HepG2 (cell line): ENCODE results near the gene CLP1. TPM values are rescaled to one million over a fixed set of nuclear protein-coding genes. Genes with fewer than 3 reads are reported as not detected.

Source experiments
- ATAC-seq: fragments of 200-7000 bp; cut with Tn5 transposase; 3 replicates; pipeline ENCODE4 v1.9.1; 2020; ENCODE audit warnings: mild to moderate bottlenecking, moderate library complexity
- BruUV-seq: library from RNA; stranded (reverse); fragments of 400-500 nt; replicated peaks from 2 replicates; lab custom pipeline; 2021; lab: Mats Ljungman, UMichigan
- CTCF ChIA-PET: fragments of 300-600 bp; formaldehyde crosslinking; extraction: SDS; loops from one replicate; lab custom pipeline; 2021; ENCODE audit warnings: low total read pairs, inconsistent platforms, low intra/inter-chr PET ratio; lab: Yijun Ruan, JAX
- POLR2A ChIA-PET: fragments of 350-600 bp; sonication (Branson Sonifier 250); formaldehyde crosslinking; loops from one replicate; lab custom pipeline; 2020; ENCODE audit warnings: antibody characterized with exemption, inconsistent platforms; lab: Yijun Ruan, JAX
- DNase-seq: peaks from one replicate; pipeline ENCODE4 v3.0.0-alpha.2; 2015; ENCODE audit warnings: low spot score
- FAIRE-seq: peaks from 3 replicates; lab custom pipeline; 2011; peaks lifted over from hg19 to GRCh38; lab: Jason Lieb, UNC
- H2AFZ ChIP-seq: one replicate; pipeline ENCODE4 v1.6.1; 2011; ENCODE audit warnings: low read length, inconsistent platforms
- H3K27ac ChIP-seq: fragments of 300-600 bp; 3 replicates; pipeline ENCODE4 v1.8.0; 2011; ENCODE audit warnings: mixed run types, mild to moderate bottlenecking, mixed read lengths, low read length, inconsistent platforms; ENCODE audit not compliant: insufficient read depth; ENCODE audit errors: extremely low read length
- H3K27me3 ChIP-seq, 2 experiments: fragments of 200-600 bp in 1 of 2; 2 replicates in 1 of 2; 3 replicates in 1 of 2; pipeline versions ENCODE4 v1.6.0 to v1.8.0; 2011; ENCODE audit warnings: low read length in 2 of 2, mild to moderate bottlenecking in 2 of 2, moderate library complexity in 2 of 2, inconsistent platforms in 1 of 2; ENCODE audit not compliant: insufficient read depth in 2 of 2, control insufficient read depth in 1 of 2
- H3K36me3 ChIP-seq, 2 experiments: fragments of 200-600 bp in 1 of 2; replicated peaks in 1 of 2; 2 replicates in 1 of 2; 3 replicates in 1 of 2; pipeline versions ENCODE4 v1.5.1 to v1.8.0; 2011; ENCODE audit warnings: low read length in 2 of 2, inconsistent platforms in 1 of 2; ENCODE audit not compliant: insufficient read depth in 2 of 2, control insufficient read depth in 1 of 2
- H3K4me1 ChIP-seq: 2 replicates; pipeline ENCODE4 v1.5.1; 2012; ENCODE audit warnings: low read length, inconsistent platforms; ENCODE audit not compliant: insufficient read depth
- H3K4me2 ChIP-seq: 2 replicates; pipeline ENCODE4 v1.6.0; 2011; ENCODE audit warnings: low read depth, low read length, inconsistent platforms
- H3K4me3 ChIP-seq, 3 experiments: fragments of 200-600 bp in 1 of 3; sonication (generic), shearing (Covaris generic) in 1 of 3; replicated peaks in 1 of 3; 2 replicates each; pipeline ENCODE4 v1.5.1; 2011 to 2016; ENCODE audit warnings: low read length in 3 of 3, inconsistent platforms in 2 of 3, low read depth in 2 of 3, mild to moderate bottlenecking in 2 of 3, control low read depth in 1 of 3, mixed read lengths in 1 of 3; ENCODE audit not compliant: insufficient read depth in 1 of 3
- H3K79me2 ChIP-seq: one replicate; pipeline ENCODE4 v1.6.1; 2011; ENCODE audit warnings: low read length, inconsistent platforms; ENCODE audit not compliant: insufficient read depth
- H3K9ac ChIP-seq: 2 replicates; pipeline ENCODE4 v1.6.0; 2011; ENCODE audit warnings: mild to moderate bottlenecking, low read depth, low read length, inconsistent platforms; ENCODE audit not compliant: insufficient read depth
- H3K9me3 ChIP-seq: 2 replicates; pipeline ENCODE4 v1.5.1; 2012; ENCODE audit warnings: mild to moderate bottlenecking, low read length
- H4K20me1 ChIP-seq: 2 replicates; pipeline ENCODE4 v1.6.0; 2011; ENCODE audit warnings: inconsistent platforms, mild to moderate bottlenecking, low read length, moderate library complexity; ENCODE audit not compliant: insufficient read depth
- CENPX ChIP-seq: sonication (generic); formaldehyde crosslinking; IDR thresholded peaks from 2 replicates; pipeline ENCODE4 v1.9.0; 2021; ENCODE audit warnings: mild to moderate bottlenecking, missing genetic modification reagents, moderate library complexity
- CHD2 ChIP-seq: IDR thresholded peaks from 2 replicates; pipeline ENCODE4 v1.6.1; 2011; ENCODE audit warnings: low read depth, low read length, improper control_type of control experiment
- ELF4 ChIP-seq: sonication (generic); formaldehyde crosslinking; IDR thresholded peaks from 2 replicates; pipeline ENCODE4 v1.5.0; 2020; ENCODE audit warnings: missing genetic modification reagents, mild to moderate bottlenecking, moderate library complexity, borderline replicate concordance
- ISL2 ChIP-seq: sonication (generic); formaldehyde crosslinking; IDR thresholded peaks from 2 replicates; pipeline ENCODE4 v1.5.0; 2020; ENCODE audit warnings: missing genetic modification reagents
- JDP2 ChIP-seq: sonication (generic); formaldehyde crosslinking; IDR thresholded peaks from 2 replicates; pipeline ENCODE4 v1.8.1; 2022; ENCODE audit warnings: missing genetic modification reagents, borderline replicate concordance
- MYC ChIP-seq: sonication (generic); formaldehyde crosslinking; IDR thresholded peaks from 2 replicates; pipeline ENCODE4 v1.9.0; 2021; ENCODE audit warnings: missing genetic modification reagents, borderline replicate concordance
- NKX3-1 ChIP-seq: sonication (generic); formaldehyde crosslinking; IDR thresholded peaks from 2 replicates; pipeline ENCODE4 v1.5.0; 2020; ENCODE audit warnings: missing genetic modification reagents
- NR1H2 ChIP-seq: sonication (generic); formaldehyde crosslinking; IDR thresholded peaks from 2 replicates; pipeline ENCODE4 v1.8.1; 2022; ENCODE audit warnings: low read depth, missing genetic modification reagents, borderline replicate concordance
- TAF1 ChIP-seq: sonication (generic); formaldehyde crosslinking; IDR thresholded peaks from 2 replicates; pipeline ENCODE4 v1.4.0; 2020; ENCODE audit warnings: missing genetic modification reagents
- WIZ ChIP-seq: sonication (generic); formaldehyde crosslinking; IDR thresholded peaks from 2 replicates; pipeline ENCODE4 v1.5.1; 2020; ENCODE audit warnings: mild to moderate bottlenecking, missing genetic modification reagents
- ZNF235 ChIP-seq: sonication (generic); formaldehyde crosslinking; IDR thresholded peaks from 2 replicates; pipeline ENCODE4 v1.8.1; 2023; ENCODE audit warnings: mild to moderate bottlenecking, missing genetic modification reagents, borderline replicate concordance
- ZNF337 ChIP-seq: sonication (generic); formaldehyde crosslinking; IDR thresholded peaks from 2 replicates; pipeline ENCODE4 v1.5.1; 2020; ENCODE audit warnings: missing genetic modification reagents, low read depth, mild to moderate bottlenecking, borderline replicate concordance
- ZSCAN20 ChIP-seq: sonication (generic); formaldehyde crosslinking; IDR thresholded peaks from 2 replicates; pipeline ENCODE4 v1.4.0; 2020; ENCODE audit warnings: missing genetic modification reagents, mild to moderate bottlenecking, borderline replicate concordance
- ZSCAN31 ChIP-seq: sonication (generic); formaldehyde crosslinking; IDR thresholded peaks from 2 replicates; pipeline ENCODE4 v1.5.0; 2020; ENCODE audit warnings: low read depth, mild to moderate bottlenecking, missing genetic modification reagents
- WGBS: methylation state at CpG from one replicate; pipeline ENCODE4 v1.1.6; 2017; ENCODE audit warnings: low lambda C conversion rate; 5-methylcytosine and 5-hydroxymethylcytosine counted together
- in situ Hi-C: cut with HindIII; loops from 2 replicates; pipeline ENCODE4 v1.10.0; 2017; ENCODE audit warnings: low pct_unique_long_range_greater_than_20kb; ENCODE audit not compliant: extremely low pct_ligation_motif_present
- intact Hi-C: fragments of 100-400 bp; cut with micrococcal nuclease; formaldehyde crosslinking; loops from one replicate; pipeline ENCODE4 v1.10.0; 2022; ENCODE audit not compliant: unreplicated experiment
- polyA plus RNA-seq, 8 experiments: library from polyadenylated mRNA; depleted of rRNA in 3 of 8; stranded (reverse) in 7 of 8; unstranded in 1 of 8; fragments of >200 nt; fragmentation: Illumina TruSeq in 4 of 8; extraction: Trizol in 4 of 8; gene quantifications; 2 replicates each; pipeline versions ENCODE4 v1.2.1 to v1.2.3, GENCODE V29; 2011 to 2016; ENCODE audit warnings: low read depth in 4 of 8, missing spikeins in 1 of 8, mixed read lengths in 1 of 8; ENCODE audit not compliant: insufficient read depth in 1 of 8
- total RNA-seq, 5 experiments: library from RNA; depleted of rRNA; stranded (reverse); fragments of >200 nt; fragmentation: Illumina TruSeq; extraction: Trizol; gene quantifications; 2 replicates each; pipeline ENCODE4 v1.2.3, GENCODE V29; 2016; ENCODE audit warnings: low read depth in 1 of 5

CLP1 gene
- total and polyA plus RNA-seq, 2 of the 13 experiments (the other 11 are each of a cell fraction or from before 2014, with no cell fraction given): 14.6 to 24.8 TPM

- H3K4me3 ChIP-seq: no peak overlapping the region
- CTCF ChIA-PET: no interaction called here
- no peak overlapping the region for H2AFZ ChIP-seq
- no peak overlapping the region for H3K9ac ChIP-seq
- peaks cover 11 to 22% of the 10 kb centered on the region in 2 experiments for H3K36me3 ChIP-seq
- WGBS: 88% methylated on average over 9 of the region's 9 CpGs
- no peaks in the 10 kb centered on the region for H4K20me1 ChIP-seq
- peaks cover 8% of the 10 kb centered on the region for H3K4me1 ChIP-seq
- DNase-seq: no peak
- POLR2A ChIA-PET: no interaction called here
- ATAC-seq: no peak
- in situ Hi-C loops: loop anchor here (25.0 kb wide), 2 partner anchors 623 to 848 kb away; partner anchors contain the start of gene OR5B21
- TF ChIP-seq NR1H2 (CRISPR knock-in tag) (no peak), WIZ (CRISPR knock-in tag) (no peak), ZNF337 (CRISPR knock-in tag) (no peak), NKX3-1 (CRISPR knock-in tag) (no peak), ZNF235 (CRISPR knock-in tag) (no peak)
- H3K79me2 ChIP-seq: peaks cover 14% of the 10 kb centered on the region
- no peaks in the 10 kb centered on the region; a peak in 1 of 5 replicates for H3K27me3 ChIP-seq
- intact Hi-C loops: loop anchor here (10.0 kb wide), 1 partner anchor 141 kb away; no protein-coding TSS in a partner anchor
- no peak for FAIRE-seq
- H3K9me3 ChIP-seq: no peaks in the 10 kb centered on the region
- no peak overlapping the region for H3K4me2 ChIP-seq
- no TSS peak for BruUV-seq
- no peak overlapping the region for H3K27ac ChIP-seq
Observed at GRCh38 chr11:57663975-57664374, 6.4 kb downstream of the CLP1 start.

GRCh38 chr11:57667117-57667735, 9.7 kb downstream of the CLP1 start:
- DNase-seq (peak; percentile 96), FAIRE-seq (peak; percentile 81), ATAC-seq (peak; percentile 77)
- POLR2A ChIA-PET: interaction anchor here (0.7 to 1.8 kb wide), 5 partner anchors 10 to 329 kb away, joined by 3 to 7 read pairs (median 4); partner anchors contain the start of genes CLP1, MED19 and TMX2
- Histone ChIP-seq H3K9me3 (no peaks in the 10 kb centered on the region), H3K4me2 (peak overlapping the region; percentile 90), H3K4me3 (peak overlapping the region; percentile 70 to 88 (median 81)), H3K36me3 (peaks cover 3 to 8% of the 10 kb centered on the region in 2 experiments; a peak in 4 of 5 replicates), H3K27ac (peak overlapping the region; percentile 98), H3K9ac (peak overlapping the region; percentile 98), H3K27me3 (no peaks in the 10 kb centered on the region; a peak in 1 of 5 replicates), H2AFZ (peak overlapping the region; percentile 99), H3K4me1 (peaks cover 35% of the 10 kb centered on the region), H3K79me2 (peaks cover 39% of the 10 kb centered on the region), H4K20me1 (no peaks in the 10 kb centered on the region)
- BruUV-seq: TSS peak; percentile 90
- in situ Hi-C loops: loop anchor here (25.0 kb wide), 2 partner anchors 620 to 845 kb away; partner anchors contain the start of gene OR5B21
- intact Hi-C loops: loop anchor here (1.0 to 10.0 kb wide), 3 partner anchors 45 to 225 kb away; partner anchors contain the start of genes MED19 and TMX2
- CTCF ChIA-PET: no interaction called here
- 1% methylated on average over 27 of the region's 29 CpGs for WGBS
- TF ChIP-seq MYC (CRISPR knock-in tag) (0 out of 2 replicates have a peak, but pooled peaks have one; percentile 59), ELF4 (CRISPR knock-in tag) (peak; percentile 73; the same call in 1 of the 2 replicates), ZSCAN31 (peak; percentile 29), CHD2 (0 out of 2 replicates have a peak, but pooled peaks have one; percentile 11), TAF1 (peak; percentile 55; the same call in 1 of the 2 replicates), ISL2 (CRISPR knock-in tag) (peak; percentile 66; the same call in 1 of the 2 replicates), CENPX (CRISPR knock-in tag) (no peak), NKX3-1 (CRISPR knock-in tag) (peak; percentile 83), JDP2 (CRISPR knock-in tag) (no peak), ZSCAN20 (CRISPR knock-in tag) (0 out of 2 replicates have a peak, but pooled peaks have one; percentile 45)
